ENCODE results near the gene KCNQ1. TPM values are rescaled to one million over a fixed set of nuclear protein-coding genes. Genes with fewer than 3 reads are reported as not detected.

The KCNQ1 gene
- total RNA-seq, 1 donor from 2014 or later: 52.9 TPM

DNA sequence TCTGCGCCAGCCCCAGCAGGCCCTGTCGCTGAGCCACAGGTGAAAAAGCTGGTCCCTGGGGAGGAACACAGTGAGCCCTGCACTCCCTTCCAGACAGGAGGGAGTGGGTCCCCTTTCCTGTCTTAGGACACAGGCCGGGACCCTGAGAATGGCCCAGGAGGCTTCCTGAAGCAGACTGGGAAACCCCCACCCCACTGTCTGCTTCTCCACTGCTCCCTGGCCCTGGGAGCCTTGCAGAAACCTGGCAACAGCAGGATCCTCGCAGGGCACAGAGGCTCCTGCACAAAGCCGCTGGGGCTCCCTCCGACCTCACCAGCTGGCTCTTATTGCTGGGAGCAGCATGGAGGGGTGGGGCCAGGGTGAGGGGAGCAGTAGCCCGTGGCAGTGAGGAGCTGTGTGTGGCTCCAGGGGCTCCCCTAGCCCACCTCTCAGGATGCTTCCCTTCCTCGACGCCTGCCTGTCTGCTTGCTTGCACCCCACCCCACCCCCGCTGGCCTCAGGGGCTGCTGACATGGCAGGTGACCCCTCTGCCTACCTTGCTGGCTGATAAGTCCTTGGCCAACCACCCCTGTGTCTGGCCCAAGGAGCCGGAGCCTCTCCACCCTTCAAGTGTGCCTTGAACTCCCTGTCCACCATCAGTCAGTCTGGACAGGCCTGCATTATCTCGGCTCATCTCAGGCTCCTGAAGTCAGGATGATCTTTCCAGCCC, 327.1 kb downstream of the KCNQ1 start:
- Histone ChIP-seq H3K27me3 (no peaks in the 10 kb centered on the region), H3K27ac (no peak overlapping the region), H3K4me3 (no peak overlapping the region), H3K9me3 (no peaks in the 10 kb centered on the region), H3K36me3 (no peaks in the 10 kb centered on the region), H3K4me1 (no peaks in the 10 kb centered on the region)
- intact Hi-C loops (cut with DNase I): no loop called here
- ATAC-seq (no peak), DNase-seq (peak; percentile 55)
- TF ChIP-seq, protein P1, sequence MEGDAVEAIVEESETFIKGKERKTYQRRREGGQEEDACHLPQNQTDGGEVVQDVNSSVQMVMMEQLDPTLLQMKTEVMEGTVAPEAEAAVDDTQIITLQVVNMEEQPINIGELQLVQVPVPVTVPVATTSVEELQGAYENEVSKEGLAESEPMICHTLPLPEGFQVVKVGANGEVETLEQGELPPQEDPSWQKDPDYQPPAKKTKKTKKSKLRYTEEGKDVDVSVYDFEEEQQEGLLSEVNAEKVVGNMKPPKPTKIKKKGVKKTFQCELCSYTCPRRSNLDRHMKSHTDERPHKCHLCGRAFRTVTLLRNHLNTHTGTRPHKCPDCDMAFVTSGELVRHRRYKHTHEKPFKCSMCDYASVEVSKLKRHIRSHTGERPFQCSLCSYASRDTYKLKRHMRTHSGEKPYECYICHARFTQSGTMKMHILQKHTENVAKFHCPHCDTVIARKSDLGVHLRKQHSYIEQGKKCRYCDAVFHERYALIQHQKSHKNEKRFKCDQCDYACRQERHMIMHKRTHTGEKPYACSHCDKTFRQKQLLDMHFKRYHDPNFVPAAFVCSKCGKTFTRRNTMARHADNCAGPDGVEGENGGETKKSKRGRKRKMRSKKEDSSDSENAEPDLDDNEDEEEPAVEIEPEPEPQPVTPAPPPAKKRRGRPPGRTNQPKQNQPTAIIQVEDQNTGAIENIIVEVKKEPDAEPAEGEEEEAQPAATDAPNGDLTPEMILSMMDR (IDR thresholded peaks at IDR 0.05): no peak

DNA sequence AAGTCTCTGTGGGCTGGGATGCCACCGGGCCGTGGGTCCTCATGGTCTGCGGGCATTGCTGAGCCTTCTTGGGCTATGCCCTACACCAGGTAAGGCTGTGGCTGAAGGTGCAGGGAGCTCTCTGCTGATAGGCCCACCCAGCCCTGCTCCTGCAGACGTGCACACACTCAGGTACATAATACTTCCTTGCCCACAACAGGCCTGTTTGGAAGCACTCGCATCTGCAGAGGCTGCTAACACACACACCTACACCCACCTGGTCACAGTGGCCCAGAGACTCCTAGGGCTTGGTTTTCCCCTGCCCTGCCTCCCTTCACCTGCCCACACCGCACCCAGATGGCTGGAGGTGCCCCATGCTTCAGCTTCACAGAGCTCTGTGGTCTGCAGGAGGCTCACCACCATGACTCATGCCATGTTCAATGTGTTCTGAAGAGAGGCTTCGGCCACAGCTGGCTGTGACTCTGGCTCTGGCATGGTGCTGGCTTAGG, 327.8 kb downstream of the KCNQ1 start:
- intact Hi-C loops (cut with DNase I): no loop called here
- H3K9me3 ChIP-seq: no peaks in the 10 kb centered on the region
- no peaks in the 10 kb centered on the region for H3K27me3 ChIP-seq
- TF ChIP-seq, protein P1 (IDR thresholded peaks at IDR 0.05): no peak
- DNase-seq (no peak), ATAC-seq (no peak)
- no peaks in the 10 kb centered on the region for H3K4me1 ChIP-seq
- no peak overlapping the region for H3K4me3 ChIP-seq
- H3K36me3 ChIP-seq: no peaks in the 10 kb centered on the region
- H3K27ac ChIP-seq: no peak overlapping the region

DNA sequence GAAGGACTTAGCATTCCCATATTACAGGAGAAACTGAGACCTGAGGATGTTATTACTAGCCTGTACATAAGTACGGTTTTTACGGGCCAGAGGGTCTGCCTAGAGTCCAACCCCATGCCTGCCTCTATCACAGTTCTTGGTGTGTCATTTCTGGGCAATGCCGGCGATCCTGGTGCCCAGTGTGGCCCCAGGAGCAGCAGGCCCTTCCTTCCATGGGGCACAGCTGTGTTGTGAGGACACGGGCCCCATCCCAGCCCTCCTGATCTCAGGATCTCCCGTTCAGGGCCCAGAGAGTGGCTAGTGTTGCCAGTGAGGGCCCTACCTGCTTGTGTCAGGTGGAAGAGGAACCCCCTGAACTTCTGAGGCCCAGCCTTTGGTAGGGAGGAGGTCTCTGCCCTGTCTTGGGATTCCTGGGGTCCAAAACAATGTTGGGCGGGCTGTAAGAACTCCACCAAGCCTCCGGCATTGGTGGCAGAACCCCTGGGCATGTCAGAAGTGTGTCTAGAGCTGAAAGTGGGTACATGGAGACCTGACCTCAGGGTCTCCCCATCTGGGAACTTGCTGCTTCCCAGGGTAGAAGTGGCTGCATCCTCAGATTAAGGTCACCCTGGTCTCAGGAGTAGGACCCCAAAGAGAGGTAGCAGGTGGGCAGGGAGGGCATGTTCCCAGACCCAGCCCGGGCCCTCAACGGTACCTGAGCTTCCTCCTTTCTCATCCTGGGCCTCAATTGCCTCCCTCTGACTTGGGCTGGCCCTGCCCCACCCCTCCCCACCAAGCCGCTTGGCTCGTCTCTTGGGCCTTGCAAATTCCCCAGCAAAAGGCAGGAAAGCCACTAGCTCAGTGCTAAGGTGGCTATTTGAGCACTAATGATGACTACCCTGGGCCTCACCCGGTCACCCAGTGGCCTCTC, 329.6 kb downstream of the KCNQ1 start:
- TF ChIP-seq, protein P1 (IDR thresholded peaks at IDR 0.05): no peak
- H3K4me1 ChIP-seq: peaks cover 16% of the 10 kb centered on the region
- no peak overlapping the region for H3K27ac ChIP-seq
- intact Hi-C loops (cut with DNase I): no loop called here
- DNase-seq (peak; percentile 51), ATAC-seq (no peak)
- H3K4me3 ChIP-seq: no peak overlapping the region
- H3K36me3 ChIP-seq: no peaks in the 10 kb centered on the region
- H3K27me3 ChIP-seq: no peaks in the 10 kb centered on the region
- H3K9me3 ChIP-seq: no peaks in the 10 kb centered on the region

DNA sequence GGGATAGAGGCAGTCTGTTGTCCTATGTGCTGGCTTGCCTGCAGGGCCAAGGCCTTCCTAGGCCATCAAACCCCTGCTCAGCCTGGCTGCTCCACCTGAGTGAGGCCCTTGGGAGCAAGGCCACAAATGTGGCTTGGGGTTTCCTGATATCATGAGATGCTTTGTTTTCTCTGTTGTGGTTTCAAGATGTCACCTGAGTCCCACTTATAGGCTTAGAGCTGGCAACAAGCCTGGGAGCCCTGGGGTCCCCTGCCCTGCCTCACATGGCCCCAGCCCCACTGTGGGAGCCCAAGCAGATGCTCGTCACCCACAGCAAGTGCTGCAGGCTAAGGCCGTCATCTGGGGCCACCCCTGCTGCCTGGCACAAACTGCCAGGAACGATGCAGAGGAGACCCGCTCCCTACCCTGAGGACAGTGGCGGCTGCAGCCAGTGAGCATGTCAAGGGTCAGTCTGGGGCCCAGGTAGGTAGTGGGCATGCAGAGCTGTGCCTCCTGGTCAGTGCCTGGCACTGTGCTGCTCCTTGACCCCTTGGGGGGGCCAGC, 330.3 kb downstream of the KCNQ1 start:
- intact Hi-C loops (cut with DNase I): no loop called here
- DNase-seq: peak; percentile 52
- Histone ChIP-seq H3K4me3 (no peak overlapping the region), H3K27me3 (no peaks in the 10 kb centered on the region), H3K27ac (no peak overlapping the region), H3K36me3 (no peaks in the 10 kb centered on the region), H3K4me1 (peaks cover 22% of the 10 kb centered on the region), H3K9me3 (no peaks in the 10 kb centered on the region)
- TF ChIP-seq, protein P1 (IDR thresholded peaks at IDR 0.05): no peak
- ATAC-seq: no peak

DNA sequence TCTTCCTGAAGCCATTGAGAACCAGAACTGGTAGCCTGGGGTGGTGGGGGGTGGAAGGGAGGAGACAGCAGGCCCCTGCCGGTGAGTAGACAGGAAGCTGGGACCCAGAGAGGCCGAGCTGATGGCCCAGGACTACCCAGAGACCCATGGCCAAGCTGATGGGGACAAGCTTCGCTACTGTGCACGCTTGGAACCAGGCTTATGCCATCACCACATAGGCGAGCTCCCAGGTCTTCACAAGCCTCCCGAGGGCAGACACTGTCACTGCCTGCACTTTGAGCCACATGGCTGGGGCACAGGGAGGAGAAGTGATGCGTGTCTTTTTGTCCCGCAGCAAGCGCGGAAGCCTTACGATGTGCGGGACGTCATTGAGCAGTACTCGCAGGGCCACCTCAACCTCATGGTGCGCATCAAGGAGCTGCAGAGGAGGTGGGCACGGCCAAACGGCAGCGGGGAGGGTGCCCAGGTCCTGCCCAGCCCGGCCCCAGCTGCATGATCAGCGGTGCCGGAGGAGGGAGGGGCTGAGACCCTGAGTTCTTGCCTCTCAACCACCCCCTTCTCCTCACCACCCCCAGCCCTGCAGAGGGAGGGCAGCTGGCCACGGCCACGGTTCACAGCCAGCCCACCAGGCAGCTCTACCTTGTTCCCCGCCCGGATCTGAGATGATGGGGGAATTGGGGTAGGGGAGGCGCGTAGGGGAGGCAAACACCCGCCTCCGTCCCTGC, 331.0 kb downstream of the KCNQ1 start:
- H3K9me3 ChIP-seq: no peaks in the 10 kb centered on the region

More for the DNA sequence above, 331.0 kb downstream of the KCNQ1 start:
- Histone ChIP-seq H3K27ac (no peak overlapping the region), H3K4me3 (no peak overlapping the region), H3K36me3 (no peaks in the 10 kb centered on the region), H3K27me3 (no peaks in the 10 kb centered on the region), H3K4me1 (peaks cover 27% of the 10 kb centered on the region)
- DNase-seq (peak; percentile 46), ATAC-seq (no peak)
- intact Hi-C loops (cut with DNase I): no loop called here
- TF ChIP-seq, protein P1 (IDR thresholded peaks at IDR 0.05): no peak

Measured in upper lobe of right lung (tissue), 1 donor.